H54 (cell line): ENCODE measurements around the gene NR2F2.

Experiments used
- DNase-seq: peaks from one replicate; pipeline ENCODE4 v3.0.0; 2011; ENCODE audit warnings: low spot score, mixed read lengths; ENCODE audit not compliant: insufficient read length
- FAIRE-seq: peaks from 3 replicates; lab custom pipeline; 2011; peaks lifted over from hg19 to GRCh38; lab: Jason Lieb, UNC
- POLR2A ChIP-seq: IDR thresholded peaks from 2 replicates; pipeline ENCODE4 v1.6.1; 2011; ENCODE audit warnings: low read depth, mild to moderate bottlenecking, low read length

NR2F2 gene

GRCh38 chr15:96353416-96353929 is 23.0 kb downstream of the NR2F2 start:
- no peak for TF ChIP-seq POLR2A
- FAIRE-seq (no peak), DNase-seq (no peak)

- no peak for FAIRE-seq
- TF ChIP-seq POLR2A = no peak
- DNase-seq = no peak
These were observed 23.6 kb downstream of the NR2F2 start for GRCh38 chr15:96353930-96354730.

- no peak for TF ChIP-seq POLR2A
- DNase-seq = no peak
- FAIRE-seq = no peak
These were observed 24.4 kb downstream of the NR2F2 start for GRCh38 chr15:96354731-96355567.

- TF ChIP-seq POLR2A = no peak
- DNase-seq = no peak
- no peak for FAIRE-seq
These were observed 25.2 kb downstream of the NR2F2 start for GRCh38 chr15:96355568-96356187.

- FAIRE-seq (no peak), DNase-seq (peak; percentile 67)
- no peak for TF ChIP-seq POLR2A
These were observed 26.3 kb downstream of the NR2F2 start for GRCh38 chr15:96356494-96357455.

GRCh38 chr15:96358001-96358801 is 27.7 kb downstream of the NR2F2 start:
- no peak for FAIRE-seq
- DNase-seq = no peak
- TF ChIP-seq POLR2A = no peak

GRCh38 chr15:96358821-96359615 is 28.5 kb downstream of the NR2F2 start:
- DNase-seq (no peak), FAIRE-seq (no peak)
- TF ChIP-seq POLR2A = no peak

GRCh38 chr15:96359616-96360521 is 29.4 kb downstream of the NR2F2 start:
- TF ChIP-seq POLR2A = no peak
- DNase-seq = no peak
- FAIRE-seq = no peak

GRCh38 chr15:96360581-96361308 is 30.2 kb downstream of the NR2F2 start:
- TF ChIP-seq POLR2A = no peak
- no peak for FAIRE-seq
- no peak for DNase-seq

- FAIRE-seq (no peak), DNase-seq (no peak)
- TF ChIP-seq POLR2A = no peak
These were observed 31.0 kb downstream of the NR2F2 start for GRCh38 chr15:96361309-96362010.
